Stomach smooth muscle (tissue), 2 donors: ENCODE measurements around the gene CCM2.

Experiments
- H3K27ac ChIP-seq: one replicate; pipeline ENCODE4 v1.7.0; 2013; ENCODE audit warnings: mild to moderate bottlenecking, low read length, inconsistent platforms
- H3K27me3 ChIP-seq, 2 donors: one replicate each; pipeline ENCODE4 v1.7.0; 2013; ENCODE audit warnings: low read length in 2 of 2; ENCODE audit not compliant: insufficient read depth in 2 of 2, control insufficient read depth in 1 of 2
- H3K36me3 ChIP-seq, 2 donors: one replicate each; pipeline ENCODE4 v1.7.0; 2013; ENCODE audit warnings: low read length in 2 of 2; ENCODE audit not compliant: control insufficient read depth in 2 of 2, insufficient read depth in 2 of 2
- H3K4me1 ChIP-seq: one replicate; pipeline ENCODE4 v1.7.0; 2013; ENCODE audit warnings: low read length; ENCODE audit not compliant: control insufficient read depth, insufficient read depth
- H3K4me3 ChIP-seq, 2 donors: one replicate each; pipeline ENCODE4 v1.7.0; 2013; ENCODE audit warnings: low read length in 2 of 2
- H3K9ac ChIP-seq, 2 donors: one replicate each; pipeline ENCODE4 v1.7.0; 2013; ENCODE audit warnings: low read length in 2 of 2, mild to moderate bottlenecking in 1 of 2
- H3K9me3 ChIP-seq, 2 donors: one replicate each; pipeline ENCODE4 v1.7.0; 2013; ENCODE audit warnings: low read length in 2 of 2; ENCODE audit not compliant: control insufficient read depth in 2 of 2
- donor health status: healthy.
- donor health status: Pancreatic carcinoma.

The CCM2 gene

DNA sequence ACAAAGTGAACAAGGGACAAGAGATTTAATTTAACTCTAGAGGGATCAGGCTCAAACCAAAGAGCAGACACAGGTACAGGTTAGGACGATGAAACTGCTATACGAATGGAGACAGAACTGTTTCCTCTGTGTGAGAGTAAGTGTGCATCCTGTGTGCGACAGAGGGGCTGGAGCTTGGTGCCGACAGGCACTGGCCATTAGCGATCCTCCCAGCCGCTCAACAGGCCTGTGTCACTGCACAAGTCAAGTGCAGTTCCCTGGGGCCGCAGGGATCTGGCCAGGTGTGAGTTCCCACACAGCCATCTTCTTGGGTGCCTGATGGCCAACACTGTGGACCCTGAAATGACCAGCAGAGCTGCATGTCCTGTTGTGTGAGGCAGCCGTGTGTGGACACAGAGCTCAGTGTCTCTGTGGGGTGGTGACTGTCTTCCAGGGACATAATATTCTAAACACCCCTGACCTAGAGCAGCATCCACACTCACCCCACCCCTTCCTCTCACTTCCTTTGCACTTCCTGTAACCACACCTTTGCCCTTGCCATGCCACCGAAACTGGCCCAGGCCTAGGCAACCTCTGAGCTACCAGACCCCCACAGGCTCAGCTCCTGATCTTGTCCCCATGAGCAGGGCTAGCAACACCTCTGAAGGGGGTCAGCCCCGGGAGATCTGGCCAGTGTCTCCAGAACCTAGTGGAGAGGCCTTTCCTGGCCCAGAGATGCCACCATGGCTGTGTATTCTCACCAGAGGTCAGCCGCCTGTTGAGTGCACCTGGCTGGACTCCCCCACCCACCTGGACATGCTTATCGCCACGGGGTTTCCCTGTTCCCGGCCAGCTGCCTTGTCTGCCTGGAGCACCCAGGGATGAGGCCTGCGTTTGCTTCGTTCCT lies 123.2 kb downstream of the CCM2 start:
- no peak overlapping the region for H3K27ac ChIP-seq
- peaks cover 0 to 2% of the 10 kb centered on the region in 2 donors for H3K27me3 ChIP-seq
- H3K9me3 ChIP-seq = no peaks in the 10 kb centered on the region
- H3K36me3 ChIP-seq = no peaks in the 10 kb centered on the region
- no peaks in the 10 kb centered on the region for H3K4me1 ChIP-seq
- no peak overlapping the region for H3K9ac ChIP-seq
- H3K4me3 ChIP-seq = no peak overlapping the region

DNA sequence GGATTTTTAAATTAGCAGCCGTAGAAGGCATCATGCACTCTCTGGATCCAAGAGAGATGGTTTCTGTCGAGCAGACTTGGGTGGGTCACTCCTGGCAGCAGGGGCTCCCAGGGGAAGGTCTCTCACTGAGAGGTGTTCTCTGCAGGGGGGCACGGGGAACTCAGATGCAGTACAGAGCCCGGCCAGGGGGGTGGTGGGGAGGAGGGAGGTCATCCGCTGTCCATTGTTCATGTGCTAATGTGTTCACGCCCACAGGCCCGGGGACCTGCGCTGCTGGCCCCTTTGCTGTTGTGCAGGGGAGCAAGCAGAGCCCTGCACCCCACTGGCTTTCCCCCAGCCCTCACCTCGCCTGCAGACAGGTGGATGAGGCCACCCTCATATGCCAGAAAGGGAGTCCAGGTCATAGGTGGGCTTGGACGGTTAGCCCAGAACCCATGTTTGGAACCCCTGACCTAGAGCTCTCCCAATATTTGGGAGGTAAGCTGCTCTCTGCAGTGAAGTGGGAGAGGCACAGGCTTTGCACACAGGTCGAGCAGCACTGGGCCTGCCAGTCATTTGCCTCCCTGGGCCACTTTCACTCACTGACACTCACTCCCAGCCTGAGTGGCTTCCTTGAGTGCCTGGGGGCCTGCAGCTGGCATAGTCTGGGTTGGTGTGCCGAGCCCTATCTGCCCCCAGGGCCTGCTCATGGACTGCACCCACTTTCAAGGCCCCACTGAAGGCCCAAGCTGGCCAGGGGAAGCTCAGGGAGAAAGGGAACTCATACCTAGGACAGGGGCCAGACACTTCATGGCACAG lies 124.1 kb downstream of the CCM2 start:
- H3K9ac ChIP-seq = no peak overlapping the region
- no peaks in the 10 kb centered on the region for H3K4me1 ChIP-seq
- no peak overlapping the region for H3K27ac ChIP-seq
- H3K27me3 ChIP-seq = no peaks in the 10 kb centered on the region
- no peaks in the 10 kb centered on the region for H3K36me3 ChIP-seq
- H3K9me3 ChIP-seq = no peaks in the 10 kb centered on the region
- H3K4me3 ChIP-seq = no peak overlapping the region

DNA sequence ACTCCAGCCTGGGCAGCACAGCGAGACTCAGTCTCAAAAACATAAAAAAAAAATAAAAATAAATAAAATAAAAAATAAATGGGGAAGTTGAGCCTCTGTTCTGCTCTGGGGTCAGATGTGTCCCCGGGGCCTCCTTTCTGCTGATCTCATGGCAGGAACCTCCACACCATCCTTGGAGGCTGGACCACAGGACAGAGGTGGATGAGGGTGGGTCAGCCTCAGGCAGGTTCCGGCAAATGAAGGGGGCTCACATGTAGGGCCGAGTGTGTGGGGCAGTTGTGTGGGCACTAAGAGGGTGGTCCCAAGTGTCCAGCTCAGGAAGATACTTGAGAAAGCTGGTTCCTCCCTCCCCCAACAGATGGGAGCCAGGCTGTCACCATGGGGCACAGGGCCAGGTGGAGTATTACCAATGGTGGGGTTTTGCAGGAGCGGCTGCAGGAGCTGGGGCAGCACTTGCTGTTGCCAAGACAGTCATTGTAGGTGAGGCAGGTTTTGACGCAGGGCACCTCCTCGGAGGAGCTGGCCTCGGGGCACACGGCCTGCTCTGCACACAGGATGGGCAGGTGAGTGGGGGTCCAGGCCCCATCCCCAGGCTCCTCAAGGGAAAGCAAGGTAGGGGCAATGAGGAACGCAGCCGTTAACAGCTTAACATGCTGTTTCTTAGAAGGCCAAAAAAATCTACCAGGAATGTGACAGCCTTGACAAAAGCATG lies 125.3 kb downstream of the CCM2 start:
- Histone ChIP-seq H3K9me3 (no peaks in the 10 kb centered on the region), H3K27ac (no peak overlapping the region), H3K9ac (no peak overlapping the region), H3K27me3 (no peaks in the 10 kb centered on the region), H3K36me3 (no peaks in the 10 kb centered on the region), H3K4me1 (no peaks in the 10 kb centered on the region), H3K4me3 (no peak overlapping the region)
